ENCODE measurements around the gene PSMA6.
A peak's percentile ranks its signal among the peaks of the same experiment; 100 is the strongest.
"Not testable (repeated sequence)": the region's sequence is repeated elsewhere in the genome, so short reads cannot be mapped to it uniquely, and the experiment has no call there.

The PSMA6 gene

DNA sequence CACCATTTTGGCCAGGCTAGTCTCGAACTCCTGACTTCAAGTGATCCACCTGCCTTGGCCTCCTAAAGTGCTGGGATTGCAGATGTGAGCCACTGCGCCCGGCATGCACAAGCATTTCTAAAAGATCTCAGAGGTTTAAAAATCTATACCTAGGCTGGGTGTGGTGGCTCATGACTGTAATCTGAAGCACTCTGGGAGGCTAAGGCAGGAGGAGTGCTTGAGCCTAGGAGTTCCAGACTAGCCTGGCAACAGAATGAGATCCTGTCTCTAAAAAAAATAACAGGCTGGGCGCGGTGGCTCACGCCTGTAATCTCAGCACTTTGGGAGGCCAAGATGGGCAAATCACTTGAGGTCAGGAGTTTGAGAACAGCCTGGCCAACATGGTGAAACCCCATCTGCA is 63.1 kb downstream of the PSMA6 start:
- H3K36me3 ChIP-seq (ENCODE audit: control insufficient read depth in 2 of 2, insufficient read depth in 2 of 2, low read length in 2 of 2); H3K27ac ChIP-seq (ENCODE audit: low read length); H3K27me3 ChIP-seq (ENCODE audit: control insufficient read depth in 1 of 2, insufficient read depth in 2 of 2, low read length in 2 of 2); H3K4me3 ChIP-seq (ENCODE audit: low read length in 2 of 2); H3K9me3 ChIP-seq (ENCODE audit: control insufficient read depth in 2 of 2, low read length in 2 of 2); H3K4me1 ChIP-seq (ENCODE audit: control insufficient read depth, insufficient read depth, low read length); H3K9ac ChIP-seq (ENCODE audit: low read length in 2 of 2): not testable (repeated sequence)

DNA sequence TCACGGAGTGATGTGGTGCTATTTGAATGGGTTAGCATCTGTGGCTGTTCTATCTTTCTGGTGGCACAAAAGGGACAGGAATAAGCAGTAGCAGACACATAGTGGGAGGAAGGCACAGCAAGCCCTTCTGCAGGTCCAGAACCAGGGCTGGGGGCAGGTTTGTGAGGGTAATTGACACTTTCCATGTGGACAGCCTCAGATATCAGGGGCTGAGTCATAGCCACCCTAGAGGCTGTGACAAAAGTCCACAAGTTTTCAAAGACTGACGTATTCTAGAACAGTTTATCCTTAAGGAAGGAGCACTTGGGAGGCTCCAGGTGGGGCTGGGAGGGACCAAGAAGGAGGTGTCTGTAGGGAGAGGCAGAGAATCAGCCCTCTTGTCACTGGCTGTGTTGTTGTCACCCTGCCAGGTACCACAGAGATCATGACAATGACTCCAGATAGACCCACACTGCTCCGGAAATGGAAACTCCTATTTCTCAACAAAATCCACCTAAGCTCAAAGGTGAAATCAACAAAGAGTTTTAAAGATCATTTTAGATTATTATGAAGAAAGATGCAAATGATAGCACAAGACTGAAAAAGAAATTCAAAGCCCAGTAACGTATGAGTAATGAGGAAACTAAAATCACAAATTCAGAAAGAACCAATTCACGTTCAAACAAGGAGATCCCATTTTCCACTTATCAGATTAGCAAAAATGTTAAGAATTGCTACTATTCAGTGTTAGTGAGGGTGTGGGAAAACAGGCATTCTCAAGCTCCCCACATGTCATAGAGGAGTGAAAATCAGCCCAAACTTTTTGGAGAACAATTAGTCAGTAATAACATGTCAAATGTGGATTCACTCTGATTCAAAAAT is 64.0 kb downstream of the PSMA6 start:
- Histone ChIP-seq H3K4me3 (ENCODE audit: low read length in 2 of 2) (no peak overlapping the region), H3K4me1 (ENCODE audit: control insufficient read depth, insufficient read depth, low read length) (no peaks in the 10 kb centered on the region), H3K9me3 (ENCODE audit: control insufficient read depth in 2 of 2, low read length in 2 of 2) (no peaks in the 10 kb centered on the region), H3K36me3 (ENCODE audit: control insufficient read depth in 2 of 2, insufficient read depth in 2 of 2, low read length in 2 of 2) (no peaks in the 10 kb centered on the region), H3K9ac (ENCODE audit: low read length in 2 of 2) (no peak overlapping the region), H3K27ac (ENCODE audit: low read length) (no peak overlapping the region), H3K27me3 (ENCODE audit: control insufficient read depth in 1 of 2, insufficient read depth in 2 of 2, low read length in 2 of 2) (no peaks in the 10 kb centered on the region)

DNA sequence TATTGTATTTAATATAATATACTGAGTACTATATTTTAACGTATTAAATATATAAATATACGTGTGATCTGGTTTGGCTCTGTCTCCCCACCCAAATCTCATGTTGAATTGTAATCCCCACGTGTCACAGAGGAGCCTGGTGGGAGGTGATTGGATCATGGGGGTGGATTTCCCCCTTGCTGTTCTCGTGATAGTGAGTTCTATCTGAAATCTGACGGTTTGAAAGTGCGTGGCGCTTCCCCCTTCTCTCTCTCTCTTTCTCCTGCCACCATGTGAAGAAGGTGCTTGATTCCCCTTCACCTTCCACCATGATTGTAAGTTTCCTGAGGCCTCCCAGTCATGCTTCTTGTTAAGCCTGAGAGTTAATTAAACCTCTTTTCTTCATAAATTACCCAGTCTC is 67.5 kb downstream of the PSMA6 start:
- H3K9ac ChIP-seq (ENCODE audit: low read length in 2 of 2); H3K9me3 ChIP-seq (ENCODE audit: control insufficient read depth in 2 of 2, low read length in 2 of 2); H3K36me3 ChIP-seq (ENCODE audit: control insufficient read depth in 2 of 2, insufficient read depth in 2 of 2, low read length in 2 of 2); H3K27ac ChIP-seq (ENCODE audit: low read length); H3K4me1 ChIP-seq (ENCODE audit: control insufficient read depth, insufficient read depth, low read length); H3K4me3 ChIP-seq (ENCODE audit: low read length in 2 of 2); H3K27me3 ChIP-seq (ENCODE audit: control insufficient read depth in 1 of 2, insufficient read depth in 2 of 2, low read length in 2 of 2): not testable (repeated sequence)

DNA sequence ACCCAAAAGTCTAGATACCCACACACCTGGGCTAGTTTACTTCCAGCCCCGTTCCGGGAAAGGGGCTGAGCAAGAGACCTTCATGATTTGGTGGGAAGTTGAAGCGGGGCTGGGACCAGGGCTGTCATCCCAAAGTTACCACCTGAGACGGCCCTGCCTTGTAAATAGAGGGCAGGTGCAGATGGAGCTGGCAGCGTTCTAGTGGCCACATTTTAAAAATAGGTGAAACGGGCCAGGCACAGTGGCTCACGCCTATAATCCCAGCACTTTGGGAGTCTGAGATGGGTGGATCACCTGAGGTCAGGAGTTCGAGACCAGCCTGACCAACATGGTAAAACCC is 68.9 kb downstream of the PSMA6 start:
- Histone ChIP-seq H3K36me3 (ENCODE audit: control insufficient read depth in 2 of 2, insufficient read depth in 2 of 2, low read length in 2 of 2) (no peaks in the 10 kb centered on the region), H3K4me1 (ENCODE audit: control insufficient read depth, insufficient read depth, low read length) (peaks cover 12% of the 10 kb centered on the region), H3K27me3 (ENCODE audit: control insufficient read depth in 1 of 2, insufficient read depth in 2 of 2, low read length in 2 of 2) (no peaks in the 10 kb centered on the region), H3K9me3 (ENCODE audit: control insufficient read depth in 2 of 2, low read length in 2 of 2) (no peaks in the 10 kb centered on the region), H3K4me3 (ENCODE audit: low read length in 2 of 2) (no peak overlapping the region), H3K9ac (ENCODE audit: low read length in 2 of 2) (no peak overlapping the region), H3K27ac (ENCODE audit: low read length) (no peak overlapping the region)

DNA sequence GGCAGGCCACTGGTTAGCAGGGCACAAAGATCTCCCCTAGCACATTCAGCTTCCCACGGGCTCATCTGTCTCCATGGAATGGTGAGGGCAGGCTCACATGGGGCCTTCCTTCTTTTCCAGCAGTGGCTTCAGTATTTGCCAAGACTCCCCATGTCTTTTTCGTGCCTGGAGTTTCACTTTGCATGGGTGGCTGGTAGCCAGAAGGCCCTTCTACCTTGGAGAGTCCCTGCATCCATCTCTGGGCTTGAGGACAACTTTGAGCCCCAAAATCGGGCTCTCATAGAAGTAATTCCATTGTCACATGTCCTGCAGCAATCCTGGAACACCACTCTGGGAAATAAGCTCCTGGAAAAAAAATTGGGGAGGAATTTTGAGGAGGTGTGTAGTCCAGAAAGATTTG is 70.3 kb downstream of the PSMA6 start:
- peak overlapping the region in 1 of 2 donors; percentile 21 for H3K9ac ChIP-seq (ENCODE audit: low read length in 2 of 2)
- H3K4me1 ChIP-seq (ENCODE audit: control insufficient read depth, insufficient read depth, low read length), result peaks cover 17% of the 10 kb centered on the region
- H3K36me3 ChIP-seq (ENCODE audit: control insufficient read depth in 2 of 2, insufficient read depth in 2 of 2, low read length in 2 of 2), result no peaks in the 10 kb centered on the region
- H3K27ac ChIP-seq (ENCODE audit: low read length), result no peak overlapping the region
- H3K9me3 ChIP-seq (ENCODE audit: control insufficient read depth in 2 of 2, low read length in 2 of 2), result no peaks in the 10 kb centered on the region
- no peaks in the 10 kb centered on the region for H3K27me3 ChIP-seq (ENCODE audit: control insufficient read depth in 1 of 2, insufficient read depth in 2 of 2, low read length in 2 of 2)
- no peak overlapping the region for H3K4me3 ChIP-seq (ENCODE audit: low read length in 2 of 2)

DNA sequence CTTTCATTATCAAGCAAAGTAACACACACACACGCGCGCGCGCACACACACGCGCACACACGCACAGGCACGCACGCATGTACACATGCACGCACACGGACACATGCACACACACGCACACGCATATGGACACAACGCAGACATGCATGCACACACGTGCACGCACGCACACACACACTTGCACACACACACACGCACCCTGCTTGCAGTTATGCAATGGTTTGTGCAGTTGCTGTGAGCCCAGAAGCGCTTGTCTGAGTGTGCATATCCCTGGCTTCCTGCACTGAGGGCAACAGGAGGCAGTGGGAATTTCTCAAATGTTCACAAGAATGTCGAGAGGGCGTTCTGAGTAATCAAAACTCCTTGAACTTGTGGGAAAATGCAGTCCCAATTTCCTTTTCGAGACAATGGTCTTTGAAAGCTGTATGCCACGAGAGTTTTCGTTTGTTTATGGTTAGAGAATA is 70.8 kb downstream of the PSMA6 start:
- peaks cover 21% of the 10 kb centered on the region for H3K4me1 ChIP-seq (ENCODE audit: control insufficient read depth, insufficient read depth, low read length)
- H3K9ac ChIP-seq (ENCODE audit: low read length in 2 of 2), result no peak overlapping the region
- no peaks in the 10 kb centered on the region for H3K9me3 ChIP-seq (ENCODE audit: control insufficient read depth in 2 of 2, low read length in 2 of 2)
- no peaks in the 10 kb centered on the region for H3K27me3 ChIP-seq (ENCODE audit: control insufficient read depth in 1 of 2, insufficient read depth in 2 of 2, low read length in 2 of 2)
- no peaks in the 10 kb centered on the region for H3K36me3 ChIP-seq (ENCODE audit: control insufficient read depth in 2 of 2, insufficient read depth in 2 of 2, low read length in 2 of 2)
- H3K4me3 ChIP-seq (ENCODE audit: low read length in 2 of 2), result no peak overlapping the region
- H3K27ac ChIP-seq (ENCODE audit: low read length), result no peak overlapping the region

DNA sequence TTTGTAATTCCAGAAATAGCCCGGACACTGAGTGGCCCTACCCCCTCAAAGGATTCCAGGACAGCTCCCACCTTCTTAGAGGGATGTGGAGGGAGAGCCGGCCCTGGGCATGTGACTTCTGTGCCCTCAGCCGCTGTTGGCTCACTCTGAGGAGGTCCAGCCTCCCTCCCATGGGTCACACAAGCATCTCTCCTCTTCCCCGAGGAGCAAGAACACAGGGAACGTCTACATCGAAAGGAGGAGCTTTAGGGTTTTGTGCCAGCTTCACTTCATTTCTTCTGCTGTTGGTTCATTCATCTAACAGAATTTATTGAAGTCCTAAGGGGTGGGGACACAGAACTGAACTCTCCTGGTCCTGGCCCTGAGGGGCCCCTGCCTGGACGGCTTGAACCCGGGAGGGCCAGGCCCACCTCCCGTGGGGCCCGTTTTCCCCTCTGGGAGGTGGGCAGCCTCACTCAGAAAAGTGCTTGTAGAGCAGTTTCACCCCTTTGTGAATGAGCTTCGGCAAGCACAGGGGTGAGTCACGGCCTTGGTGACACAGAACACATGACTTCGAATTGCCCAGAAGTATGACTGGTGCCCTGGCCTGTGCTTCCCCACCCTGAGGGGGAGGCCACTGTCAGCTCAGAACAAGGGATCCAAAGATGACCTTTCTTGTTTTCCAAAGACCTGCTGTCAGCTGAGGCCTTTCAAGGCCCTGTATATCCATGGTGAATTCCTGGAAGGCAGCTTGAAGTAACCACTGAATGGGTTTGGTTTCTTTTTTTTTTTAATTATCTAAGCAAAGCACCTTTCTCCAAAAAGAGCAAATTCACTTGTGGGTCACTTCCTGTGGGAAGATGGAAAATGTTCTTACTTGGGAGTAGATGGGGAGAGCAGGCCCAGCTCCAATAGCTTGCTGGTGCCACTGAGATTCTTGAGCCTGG is 73.2 kb downstream of the PSMA6 start:
- Histone ChIP-seq H3K36me3 (ENCODE audit: control insufficient read depth in 2 of 2, insufficient read depth in 2 of 2, low read length in 2 of 2) (no peaks in the 10 kb centered on the region), H3K4me3 (ENCODE audit: low read length in 2 of 2) (no peak overlapping the region), H3K9me3 (ENCODE audit: control insufficient read depth in 2 of 2, low read length in 2 of 2) (no peaks in the 10 kb centered on the region), H3K9ac (ENCODE audit: low read length in 2 of 2) (no peak overlapping the region), H3K4me1 (ENCODE audit: control insufficient read depth, insufficient read depth, low read length) (peaks cover 25% of the 10 kb centered on the region), H3K27ac (ENCODE audit: low read length) (peak overlapping the region; percentile 18), H3K27me3 (ENCODE audit: control insufficient read depth in 1 of 2, insufficient read depth in 2 of 2, low read length in 2 of 2) (no peaks in the 10 kb centered on the region)

DNA sequence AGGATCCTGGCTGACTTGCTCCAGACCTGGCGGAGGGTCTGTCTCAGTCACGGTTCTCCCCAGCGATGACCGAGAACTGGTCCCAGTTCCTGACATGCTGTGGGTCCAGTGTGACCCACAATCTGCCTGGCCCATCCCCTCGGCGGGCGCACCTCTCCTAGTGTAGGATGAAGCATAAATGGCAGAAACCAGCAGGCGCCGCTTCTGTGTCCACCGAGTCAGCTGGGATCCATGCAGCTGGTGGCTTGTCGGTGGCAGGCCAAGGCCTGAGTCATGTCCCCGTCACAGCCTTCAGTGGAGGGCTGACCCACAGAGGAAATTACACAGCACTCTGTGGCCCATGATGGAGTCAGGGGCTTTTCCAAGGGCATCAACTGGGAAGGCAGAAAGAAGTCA is 73.9 kb downstream of the PSMA6 start:
- peak overlapping the region; percentile 18 for H3K27ac ChIP-seq (ENCODE audit: low read length)
- no peaks in the 10 kb centered on the region for H3K9me3 ChIP-seq (ENCODE audit: control insufficient read depth in 2 of 2, low read length in 2 of 2)
- no peaks in the 10 kb centered on the region for H3K27me3 ChIP-seq (ENCODE audit: control insufficient read depth in 1 of 2, insufficient read depth in 2 of 2, low read length in 2 of 2)
- no peak overlapping the region for H3K4me3 ChIP-seq (ENCODE audit: low read length in 2 of 2)
- H3K9ac ChIP-seq (ENCODE audit: low read length in 2 of 2), result no peak overlapping the region
- H3K36me3 ChIP-seq (ENCODE audit: control insufficient read depth in 2 of 2, insufficient read depth in 2 of 2, low read length in 2 of 2), result no peaks in the 10 kb centered on the region
- H3K4me1 ChIP-seq (ENCODE audit: control insufficient read depth, insufficient read depth, low read length), result peaks cover 25% of the 10 kb centered on the region

DNA sequence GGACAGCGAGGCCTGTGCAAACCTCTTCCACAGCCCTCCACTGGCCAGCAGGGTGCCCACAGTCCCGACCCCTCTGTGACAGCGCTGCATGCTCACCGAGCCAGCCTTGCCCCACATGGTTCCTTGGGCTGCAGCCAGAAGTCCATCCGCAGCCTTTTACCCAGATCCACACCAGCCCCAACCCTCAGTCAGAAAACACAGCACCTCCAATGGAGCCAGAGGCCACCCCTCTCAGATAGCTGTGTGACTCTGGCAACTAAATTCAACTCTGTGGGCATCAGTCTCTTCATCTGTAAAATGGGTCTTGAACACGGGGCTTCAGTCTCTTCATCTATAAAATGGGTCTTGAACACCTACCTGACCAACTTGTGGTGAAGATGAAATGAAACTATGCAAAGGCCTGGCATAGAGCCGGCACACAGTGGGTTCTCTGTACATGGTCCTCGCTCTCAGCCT is 74.4 kb downstream of the PSMA6 start:
- Histone ChIP-seq H3K9me3 (ENCODE audit: control insufficient read depth in 2 of 2, low read length in 2 of 2) (no peaks in the 10 kb centered on the region), H3K36me3 (ENCODE audit: control insufficient read depth in 2 of 2, insufficient read depth in 2 of 2, low read length in 2 of 2) (no peaks in the 10 kb centered on the region), H3K4me3 (ENCODE audit: low read length in 2 of 2) (no peak overlapping the region), H3K4me1 (ENCODE audit: control insufficient read depth, insufficient read depth, low read length) (peaks cover 25% of the 10 kb centered on the region), H3K27ac (ENCODE audit: low read length) (no peak overlapping the region), H3K9ac (ENCODE audit: low read length in 2 of 2) (no peak overlapping the region), H3K27me3 (ENCODE audit: control insufficient read depth in 1 of 2, insufficient read depth in 2 of 2, low read length in 2 of 2) (no peaks in the 10 kb centered on the region)

DNA sequence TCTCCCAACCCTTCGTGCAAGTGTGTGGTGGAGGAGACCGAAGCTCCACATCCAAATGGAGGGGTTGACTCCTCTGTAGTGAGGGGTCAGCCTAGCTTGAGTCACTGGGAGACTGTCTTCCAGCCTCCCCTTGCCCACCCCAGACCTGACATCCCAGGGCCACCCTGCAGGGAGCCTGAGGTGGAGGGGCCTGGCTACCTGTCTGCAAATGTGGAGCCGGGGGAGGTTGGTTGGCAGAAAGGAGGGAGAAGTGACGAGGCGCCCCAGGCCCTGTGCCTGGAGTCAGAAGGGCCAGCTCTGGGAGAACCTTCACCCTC is 74.8 kb downstream of the PSMA6 start:
- H3K4me3 ChIP-seq (ENCODE audit: low read length in 2 of 2), result no peak overlapping the region
- peaks cover 25% of the 10 kb centered on the region for H3K4me1 ChIP-seq (ENCODE audit: control insufficient read depth, insufficient read depth, low read length)
- H3K27ac ChIP-seq (ENCODE audit: low read length), result no peak overlapping the region
- H3K27me3 ChIP-seq (ENCODE audit: control insufficient read depth in 1 of 2, insufficient read depth in 2 of 2, low read length in 2 of 2), result no peaks in the 10 kb centered on the region
- H3K36me3 ChIP-seq (ENCODE audit: control insufficient read depth in 2 of 2, insufficient read depth in 2 of 2, low read length in 2 of 2), result no peaks in the 10 kb centered on the region
- no peak overlapping the region for H3K9ac ChIP-seq (ENCODE audit: low read length in 2 of 2)
- H3K9me3 ChIP-seq (ENCODE audit: control insufficient read depth in 2 of 2, low read length in 2 of 2), result no peaks in the 10 kb centered on the region

Measured in stomach smooth muscle (tissue), 2 donors.